Measurements from ENCODE around the gene KDM4B.

- TF ChIP-seq CTCF (IDR thresholded peaks at IDR 0.05) (no peak), EZH2 (IDR thresholded peaks at IDR 0.05; ENCODE audit: borderline replicate concordance, insufficient read depth, low read depth, low read length, poor library complexity, severe bottlenecking) (no peak)
Observed at GRCh38 chr19:5057860-5058259, 88.9 kb downstream of the KDM4B start.

All from B cell (primary cell).